Measurements from ENCODE around the gene PRSS1.

DNA sequence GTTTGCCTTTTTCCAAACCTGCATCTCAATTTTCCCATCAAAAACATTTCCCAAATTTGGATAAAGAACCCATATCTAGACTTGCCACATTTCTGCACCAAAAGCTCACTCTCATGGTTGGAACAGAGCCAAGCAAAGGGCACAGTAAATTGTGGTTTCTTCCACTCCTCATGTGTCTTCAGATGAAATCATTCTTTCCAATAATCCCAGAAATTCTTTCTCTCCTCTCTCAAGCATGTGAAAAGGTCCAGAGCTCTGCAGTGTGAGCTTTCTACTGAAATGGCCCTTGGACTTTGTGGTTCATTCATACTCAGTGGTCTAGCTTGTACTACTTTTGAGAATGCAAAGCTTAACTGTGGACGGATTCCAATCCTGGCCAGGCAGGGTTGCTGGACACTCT is 41.3 kb downstream of the PRSS1 start:
- TF ChIP-seq, protein P1, sequence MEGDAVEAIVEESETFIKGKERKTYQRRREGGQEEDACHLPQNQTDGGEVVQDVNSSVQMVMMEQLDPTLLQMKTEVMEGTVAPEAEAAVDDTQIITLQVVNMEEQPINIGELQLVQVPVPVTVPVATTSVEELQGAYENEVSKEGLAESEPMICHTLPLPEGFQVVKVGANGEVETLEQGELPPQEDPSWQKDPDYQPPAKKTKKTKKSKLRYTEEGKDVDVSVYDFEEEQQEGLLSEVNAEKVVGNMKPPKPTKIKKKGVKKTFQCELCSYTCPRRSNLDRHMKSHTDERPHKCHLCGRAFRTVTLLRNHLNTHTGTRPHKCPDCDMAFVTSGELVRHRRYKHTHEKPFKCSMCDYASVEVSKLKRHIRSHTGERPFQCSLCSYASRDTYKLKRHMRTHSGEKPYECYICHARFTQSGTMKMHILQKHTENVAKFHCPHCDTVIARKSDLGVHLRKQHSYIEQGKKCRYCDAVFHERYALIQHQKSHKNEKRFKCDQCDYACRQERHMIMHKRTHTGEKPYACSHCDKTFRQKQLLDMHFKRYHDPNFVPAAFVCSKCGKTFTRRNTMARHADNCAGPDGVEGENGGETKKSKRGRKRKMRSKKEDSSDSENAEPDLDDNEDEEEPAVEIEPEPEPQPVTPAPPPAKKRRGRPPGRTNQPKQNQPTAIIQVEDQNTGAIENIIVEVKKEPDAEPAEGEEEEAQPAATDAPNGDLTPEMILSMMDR (IDR thresholded peaks at IDR 0.05), result no peak
- TF ChIP-seq POLR2A (IDR thresholded peaks at IDR 0.05), result no peak

Data from breast epithelium (tissue), 3 donors.